Kidney tubule cell (primary cell): Measurements from ENCODE around the gene TIMP1.
A peak's percentile ranks its signal among the peaks of the same experiment; 100 is the strongest.

ENCODE experiments used
- DNase-seq: peaks from one replicate; pipeline ENCODE4 v3.0.0-alpha.2; 2018; ENCODE audit warnings: low spot score

TIMP1 gene

DNA sequence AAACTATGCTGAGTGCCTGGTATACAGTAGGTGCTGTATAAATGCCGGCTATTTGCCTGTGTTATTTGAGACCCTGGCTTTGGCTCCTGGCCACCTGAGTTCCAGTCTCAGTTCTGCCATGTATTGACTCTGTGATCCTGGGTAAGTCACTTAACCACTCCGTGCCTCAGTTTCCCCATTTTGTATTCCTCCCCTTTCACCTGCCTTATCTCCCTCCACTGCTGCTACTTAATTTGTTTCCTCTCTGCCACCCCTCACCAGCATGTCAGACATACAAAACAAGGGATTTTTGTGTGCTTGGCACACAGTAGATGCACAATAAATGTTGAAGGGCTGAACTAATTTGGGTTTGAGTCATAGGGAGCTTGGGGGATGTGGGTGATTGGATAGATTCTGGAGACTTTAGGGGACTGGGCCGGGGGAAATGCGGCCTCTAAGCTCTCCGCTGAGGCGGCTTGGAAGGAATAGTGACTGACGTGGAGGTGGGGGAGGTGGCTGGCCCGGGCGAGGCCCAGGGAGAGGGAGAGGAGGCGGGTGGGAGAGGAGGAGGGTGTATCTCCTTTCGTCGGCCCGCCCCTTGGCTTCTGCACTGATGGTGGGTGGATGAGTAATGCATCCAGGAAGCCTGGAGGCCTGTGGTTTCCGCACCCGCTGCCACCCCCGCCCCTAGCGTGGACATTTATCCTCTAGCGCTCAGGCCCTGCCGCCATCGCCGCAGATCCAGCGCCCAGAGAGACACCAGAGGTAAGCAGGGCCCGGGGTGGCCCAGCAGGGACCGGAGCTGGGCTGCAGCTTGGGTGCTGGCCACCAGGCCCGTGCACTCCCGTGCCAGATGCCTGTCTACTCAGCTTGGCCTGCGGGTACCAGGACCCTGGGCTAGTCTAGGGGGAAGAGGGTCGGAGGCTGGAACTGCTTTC is at the start of gene TIMP1:
TIMP1 (plus strand) TSS at position 706 of the 917 bp plus-strand sequence. CDS start 980 bp downstream, outside the sequence.
- peak; percentile 89 for DNase-seq

DNA sequence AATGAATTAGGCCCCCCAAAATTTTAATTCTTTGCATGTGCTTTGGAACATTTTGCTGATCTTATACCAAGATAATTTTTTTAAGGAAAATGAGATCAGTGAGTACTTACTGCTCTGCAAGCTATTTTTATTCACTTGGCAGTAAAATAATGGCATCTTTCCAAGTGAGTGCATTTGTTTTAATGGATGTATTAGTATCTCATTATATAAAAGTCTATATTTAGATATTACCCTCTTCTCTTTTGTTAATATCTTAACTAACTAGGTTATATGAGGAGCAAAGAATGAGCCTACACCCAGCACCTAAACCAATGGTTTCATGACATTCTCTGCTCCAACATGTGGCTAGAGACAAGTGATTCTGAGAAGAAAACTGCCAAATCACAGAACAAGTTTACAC is 42.4 kb upstream of the TIMP1 start:
- no peak for DNase-seq

DNA sequence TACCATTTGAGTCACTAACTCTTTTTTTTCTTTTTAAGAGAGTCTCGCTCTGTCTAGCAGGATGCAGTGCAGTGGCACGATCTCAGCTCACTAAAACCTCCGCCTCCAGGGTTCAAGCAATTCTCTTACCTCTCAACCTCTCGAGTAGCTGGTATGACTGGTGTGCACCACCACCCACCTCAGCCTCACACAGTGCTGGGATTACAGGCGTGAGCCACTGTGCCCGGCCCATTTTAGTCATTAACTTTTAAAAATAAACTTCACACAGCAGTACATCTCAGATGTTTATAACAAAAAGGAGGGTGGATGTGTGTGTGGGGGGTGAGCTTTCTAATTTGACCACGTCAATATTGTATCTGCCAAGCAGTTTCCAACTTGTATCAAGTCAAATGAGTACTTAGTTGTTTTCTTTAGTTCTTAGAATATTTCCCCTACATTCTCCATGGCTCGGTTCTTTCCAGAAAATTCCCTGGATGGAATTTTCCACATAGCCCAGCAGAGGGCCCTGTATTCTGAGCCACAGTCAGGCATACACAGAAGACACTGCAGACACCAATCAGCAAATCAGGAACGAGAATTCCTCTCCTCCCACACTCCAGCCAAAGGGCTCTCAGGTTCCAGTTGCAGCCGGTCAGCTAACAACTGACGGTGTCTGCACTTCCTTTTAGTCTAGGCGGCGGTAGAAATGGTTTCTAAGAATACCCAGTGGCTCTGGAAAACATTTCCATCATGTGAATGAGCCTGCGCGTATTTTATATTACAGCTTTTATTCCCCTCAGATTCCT is 41.3 kb upstream of the TIMP1 start:
- DNase-seq = peak; percentile 88

- DNase-seq = no peak
Measured at GRCh38 chrX:47543496-47543895, 38.7 kb upstream of the TIMP1 start.

DNA sequence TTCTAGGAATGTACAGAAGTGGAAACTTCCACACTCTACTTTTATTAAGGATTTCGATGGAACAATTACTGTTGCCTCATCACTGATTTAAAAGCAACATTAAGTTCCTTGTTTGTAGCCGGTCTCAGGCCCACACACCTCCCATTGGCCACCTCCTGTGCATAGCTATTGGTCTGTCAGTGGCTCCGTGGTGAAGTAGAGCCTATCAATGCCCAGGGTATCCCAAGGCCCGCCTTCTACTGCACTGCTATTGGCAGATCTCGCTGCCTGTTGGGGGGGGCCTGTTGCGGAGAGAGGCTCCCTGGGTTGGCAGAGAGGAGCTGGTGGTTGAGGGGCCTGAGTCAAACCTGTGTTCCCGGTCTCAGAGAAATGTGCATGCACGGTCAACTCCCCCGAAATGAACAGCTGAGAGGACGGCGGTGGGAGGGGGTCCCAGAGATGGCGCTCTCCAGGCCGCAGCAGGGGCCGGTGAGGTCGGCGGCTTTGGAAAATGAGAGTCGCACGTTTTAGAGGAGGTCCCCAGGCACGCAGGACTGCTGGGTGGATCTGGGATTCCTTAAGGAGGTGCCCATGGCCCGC is 26.1 kb upstream of the TIMP1 start:
- peak; percentile 91 for DNase-seq

- no peak for DNase-seq
Measured at GRCh38 chrX:47558436-47558835, 23.8 kb upstream of the TIMP1 start.

DNA sequence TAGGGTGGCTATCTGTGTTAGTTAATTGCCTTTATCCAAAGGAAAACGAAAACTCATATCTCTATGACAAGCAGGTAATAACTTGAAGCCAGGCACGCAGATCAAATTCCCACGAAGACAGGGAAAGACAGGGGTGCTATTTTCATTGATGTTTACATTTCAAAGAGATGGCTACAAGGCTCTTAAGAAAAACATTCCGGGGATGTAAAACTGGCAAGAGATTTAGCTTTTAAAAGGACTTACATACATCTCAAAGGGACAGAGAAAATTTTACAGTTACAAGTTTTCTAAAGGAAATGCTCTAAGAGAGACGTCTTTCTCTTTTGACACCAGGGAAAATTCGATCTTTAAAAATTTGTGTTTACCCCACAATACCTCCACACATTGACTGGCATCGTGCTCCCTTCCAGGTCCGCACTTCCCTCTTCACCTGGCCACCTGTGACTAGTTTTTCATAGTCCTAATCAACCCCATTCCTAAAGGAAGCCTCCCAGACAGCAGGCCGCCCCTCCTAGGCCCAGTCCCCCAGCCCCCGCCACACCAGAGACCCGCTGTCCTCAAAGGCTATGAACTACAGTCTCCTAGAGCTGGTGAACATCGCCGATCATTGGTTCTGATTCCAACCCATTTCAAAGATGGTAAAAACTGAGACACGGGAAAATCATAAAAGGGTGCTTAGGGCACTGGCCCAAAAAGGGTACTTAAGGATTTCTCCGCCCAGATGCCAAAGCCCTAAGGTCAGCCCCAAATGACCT is 21.9 kb upstream of the TIMP1 start:
- no peak for DNase-seq

DNA sequence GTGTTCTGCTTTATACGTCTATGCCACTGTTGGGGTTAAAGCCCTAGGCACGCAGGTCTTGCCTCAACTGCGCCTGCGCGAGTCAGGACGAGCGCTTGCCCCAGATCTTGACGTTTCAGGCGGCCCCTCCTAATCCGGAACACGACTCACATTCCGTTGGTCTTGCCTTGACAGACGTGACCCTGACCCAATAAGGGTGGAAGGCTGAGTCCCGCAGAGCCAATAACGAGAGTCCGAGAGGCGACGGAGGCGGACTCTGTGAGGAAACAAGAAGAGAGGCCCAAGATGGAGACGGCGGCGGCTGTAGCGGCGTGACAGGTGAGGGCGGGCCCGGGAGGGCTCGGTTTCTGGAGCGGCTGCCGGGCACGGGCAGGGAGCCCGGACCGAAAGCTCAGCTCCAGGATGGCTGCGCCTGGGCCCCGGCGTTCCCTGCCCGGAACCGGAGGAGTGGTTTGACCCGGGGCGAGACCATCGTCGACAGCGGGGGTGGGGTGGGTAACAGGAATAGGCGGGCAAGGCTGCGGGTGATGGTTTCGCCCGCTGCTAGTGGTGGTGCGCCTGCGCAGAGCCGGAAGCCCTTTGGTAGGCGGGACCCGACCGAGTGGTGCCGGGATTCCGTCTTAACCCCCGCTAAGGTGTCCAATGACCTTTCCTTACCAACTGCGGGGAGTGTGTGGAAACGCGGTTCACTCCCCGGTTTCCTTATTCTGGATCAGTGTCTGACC is 21.1 kb upstream of the TIMP1 start, which contains the start of gene ARAF:
ARAF (plus strand) TSS at position 272 of the 725 bp plus-strand sequence. CDS start 1,763 bp downstream, outside the sequence.
- DNase-seq = peak; percentile 98

- no peak for DNase-seq
Measured at GRCh38 chrX:47561659-47562151, 20.5 kb upstream of the TIMP1 start.

GRCh38 chrX:47562615-47563243 is 19.5 kb upstream of the TIMP1 start:
- peak; percentile 26 for DNase-seq

- no peak for DNase-seq
Measured at GRCh38 chrX:47563801-47564315, 18.4 kb upstream of the TIMP1 start.

- no peak for DNase-seq
Measured at GRCh38 chrX:47564438-47565085, 17.7 kb upstream of the TIMP1 start.

DNA sequence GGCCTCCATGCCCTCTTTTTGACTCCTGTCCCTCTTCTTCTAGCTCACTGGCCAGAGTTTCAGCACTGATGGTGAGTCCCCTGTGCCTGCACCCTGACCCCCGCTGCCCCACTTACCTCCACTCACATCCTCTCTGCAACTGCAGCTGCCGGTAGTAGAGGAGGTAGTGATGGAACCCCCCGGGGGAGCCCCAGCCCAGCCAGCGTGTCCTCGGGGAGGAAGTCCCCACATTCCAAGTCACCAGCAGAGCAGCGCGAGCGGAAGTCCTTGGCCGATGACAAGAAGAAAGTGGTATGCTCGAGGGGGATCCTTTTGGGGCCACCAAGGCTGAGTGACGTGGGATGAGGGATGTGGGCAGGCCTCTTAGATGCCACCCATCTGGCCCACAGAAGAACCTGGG is 15.4 kb upstream of the TIMP1 start:
- no peak for DNase-seq

GRCh38 chrX:47568656-47569295 is 13.5 kb upstream of the TIMP1 start:
- no peak for DNase-seq

GRCh38 chrX:47570794-47571193 is 11.4 kb upstream of the TIMP1 start:
- DNase-seq = no peak

GRCh38 chrX:47571215-47571614 is 11.0 kb upstream of the TIMP1 start:
- no peak for DNase-seq

DNA sequence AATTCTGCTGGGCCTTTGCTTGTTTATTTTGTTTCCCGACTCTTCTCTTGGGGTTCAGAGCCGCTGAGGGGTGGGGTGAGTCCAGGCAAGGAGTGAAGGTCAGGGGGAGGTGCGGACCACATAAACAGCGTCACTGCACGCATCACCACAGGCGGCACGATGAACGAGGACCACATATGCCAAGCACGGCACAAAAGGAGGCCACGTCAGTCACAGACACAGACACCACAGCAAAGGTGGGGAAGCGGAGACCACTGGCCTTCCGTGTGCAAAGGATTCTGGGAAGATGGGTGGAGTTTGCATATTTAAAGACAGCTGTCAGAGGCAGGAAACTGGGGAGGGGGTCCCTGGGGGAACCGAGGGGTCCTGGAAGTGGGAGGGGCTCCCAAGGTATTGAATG is 10.3 kb upstream of the TIMP1 start:
- no peak for DNase-seq

DNA sequence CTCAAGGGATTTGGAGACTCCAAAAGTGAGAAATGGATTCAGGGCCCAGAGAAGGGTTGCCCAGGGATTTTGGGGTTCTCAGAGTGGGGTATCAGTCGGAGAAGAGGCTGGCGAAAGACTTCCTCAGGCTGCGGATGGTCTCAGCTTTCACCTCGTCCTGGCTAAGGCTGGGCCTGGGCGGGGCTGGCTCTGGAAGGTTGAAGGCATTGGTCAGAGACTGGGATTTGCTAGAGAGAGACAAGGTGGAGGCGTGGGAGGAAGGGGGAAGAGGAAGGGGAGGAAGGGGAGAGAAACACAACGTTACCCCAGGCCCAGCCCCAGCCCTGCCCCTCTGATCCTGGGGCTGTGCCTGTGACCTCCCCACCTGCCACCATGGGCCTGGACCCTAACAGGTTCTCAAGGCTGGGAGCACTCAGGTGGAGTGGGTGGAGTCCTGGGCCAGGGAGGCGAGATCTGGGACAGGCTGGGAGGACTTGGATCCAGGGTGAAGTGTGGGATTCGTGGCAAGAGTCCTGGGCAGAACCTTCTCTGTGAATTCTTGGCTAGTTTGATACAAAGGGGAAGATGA is 9.4 kb upstream of the TIMP1 start:
- no peak for DNase-seq
